Activated T-helper 1 cell treated with anti-CD3 and anti-CD28 coated beads, Interleukin-12 subunit alpha, Interleukin-12 subunit beta, Interleukin-2, Interleukin-4 antibody, amounts not matched to agents 30 ng/mL and 10 ng/mL and 1 ng/mL, durations not matched to agents 14 hours and 24 hours and 36 hours (primary cell): ENCODE data around the gene ZBED2. TPM values are rescaled to one million over a fixed set of nuclear protein-coding genes. Genes with fewer than 3 reads are reported as not detected.

ENCODE experiments used
- DNase-seq: peaks from one replicate; pipeline ENCODE4 v3.0.0; 2021; ENCODE audit warnings: low spot score
- H3K27ac Mint-ChIP-seq: one replicate; pipeline ENCODE4 v1.8.0; 2021; ENCODE audit warnings: mild to moderate bottlenecking, mixed read lengths
- H3K27me3 Mint-ChIP-seq: one replicate; pipeline ENCODE4 v1.8.0; 2022; ENCODE audit warnings: mild to moderate bottlenecking, moderate library complexity, mixed read lengths; ENCODE audit not compliant: insufficient read depth
- H3K36me3 Mint-ChIP-seq: one replicate; pipeline ENCODE4 v1.8.0; 2021; ENCODE audit warnings: low read depth, mixed read lengths
- H3K4me1 Mint-ChIP-seq: one replicate; pipeline ENCODE4 v1.8.0; 2021; ENCODE audit warnings: low read depth, mixed read lengths
- H3K4me3 Mint-ChIP-seq: one replicate; pipeline ENCODE4 v1.8.0; 2021; ENCODE audit warnings: mild to moderate bottlenecking, moderate library complexity, mixed read lengths
- H3K9me3 Mint-ChIP-seq: one replicate; pipeline ENCODE4 v1.8.0; 2021; ENCODE audit warnings: mixed read lengths
- intact Hi-C: fragments of 100-400 bp; cut with micrococcal nuclease; formaldehyde crosslinking; loops from one replicate; pipeline ENCODE4 v1.15.1; 2024
- total RNA-seq: library from RNA; stranded (reverse); gene quantifications from 2 replicates; pipeline ENCODE4 v1.2.3, GENCODE V29; 2022

Gene ZBED2
- total RNA-seq, 1 donor from 2014 or later: 812 TPM

- H3K36me3 Mint-ChIP-seq: peaks cover 47% of the 10 kb centered on the region
- peak overlapping the region; percentile 98 for H3K27ac Mint-ChIP-seq
- peak; percentile 61 for DNase-seq
- no peaks in the 10 kb centered on the region for H3K27me3 Mint-ChIP-seq
- H3K4me3 Mint-ChIP-seq: peak overlapping the region; percentile 70
- intact Hi-C loops: loop anchor here (1.0 to 5.0 kb wide), 7 partner anchors 12 to 279 kb away; partner anchors contain the start of genes CD96 and ZBED2
- H3K9me3 Mint-ChIP-seq: no peaks in the 10 kb centered on the region
- H3K4me1 Mint-ChIP-seq: peaks cover 84% of the 10 kb centered on the region
These were observed 21.4 kb upstream of the ZBED2 start for GRCh38 chr3:111616417-111617105.

GRCh38 chr3:111615880-111616279 lies 20.7 kb upstream of the ZBED2 start:
- Mint-ChIP-seq H3K9me3 (no peaks in the 10 kb centered on the region), H3K4me1 (peaks cover 91% of the 10 kb centered on the region), H3K36me3 (peaks cover 50% of the 10 kb centered on the region), H3K4me3 (peak overlapping the region; percentile 64), H3K27me3 (no peaks in the 10 kb centered on the region), H3K27ac (peak overlapping the region; percentile 98)
- no peak for DNase-seq
- intact Hi-C loops: loop anchor here (1.0 to 5.0 kb wide), 7 partner anchors 12 to 279 kb away; partner anchors contain the start of genes CD96 and ZBED2

GRCh38 chr3:111613294-111613693 lies 18.1 kb upstream of the ZBED2 start:
- H3K4me3 Mint-ChIP-seq: peak overlapping the region; percentile 46
- intact Hi-C loops: loop anchor here (5.0 kb wide), 4 partner anchors 301 to 949 kb away; partner anchors contain the start of genes ATG3, NECTIN3 and SLC35A5
- H3K27ac Mint-ChIP-seq: peak overlapping the region; percentile 98
- DNase-seq: no peak
- peaks cover 100% of the 10 kb centered on the region for H3K4me1 Mint-ChIP-seq
- H3K27me3 Mint-ChIP-seq: no peaks in the 10 kb centered on the region
- peaks cover 4% of the 10 kb centered on the region for H3K9me3 Mint-ChIP-seq
- H3K36me3 Mint-ChIP-seq: peaks cover 50% of the 10 kb centered on the region

GRCh38 chr3:111610612-111611054 lies 15.5 kb upstream of the ZBED2 start:
- Mint-ChIP-seq H3K27ac (peak overlapping the region; percentile 98), H3K9me3 (peaks cover 4% of the 10 kb centered on the region), H3K4me3 (peak overlapping the region; percentile 69), H3K36me3 (peaks cover 58% of the 10 kb centered on the region), H3K4me1 (peaks cover 98% of the 10 kb centered on the region), H3K27me3 (no peaks in the 10 kb centered on the region)
- no peak for DNase-seq
- intact Hi-C loops: loop anchor here (1.0 to 5.0 kb wide), 7 partner anchors 57 to 952 kb away; partner anchors contain the start of genes ATG3, CD96, NECTIN3 and SLC35A5

GRCh38 chr3:111610189-111610588 lies 15.0 kb upstream of the ZBED2 start:
- intact Hi-C loops: loop anchor here (1.0 to 5.0 kb wide), 7 partner anchors 57 to 952 kb away; partner anchors contain the start of genes ATG3, CD96, NECTIN3 and SLC35A5
- peaks cover 62% of the 10 kb centered on the region for H3K36me3 Mint-ChIP-seq
- DNase-seq: peak; percentile 61
- peak overlapping the region; percentile 69 for H3K4me3 Mint-ChIP-seq
- H3K9me3 Mint-ChIP-seq: peaks cover 4% of the 10 kb centered on the region
- no peaks in the 10 kb centered on the region for H3K27me3 Mint-ChIP-seq
- H3K27ac Mint-ChIP-seq: peak overlapping the region; percentile 98
- H3K4me1 Mint-ChIP-seq: peaks cover 98% of the 10 kb centered on the region

- Mint-ChIP-seq H3K4me1 (peaks cover 98% of the 10 kb centered on the region), H3K27me3 (no peaks in the 10 kb centered on the region), H3K4me3 (peak overlapping the region; percentile 69), H3K9me3 (peaks cover 4% of the 10 kb centered on the region), H3K36me3 (peaks cover 60% of the 10 kb centered on the region), H3K27ac (peak overlapping the region; percentile 98)
- intact Hi-C loops: loop anchor here (1.0 to 10.0 kb wide), 11 partner anchors 58 to 1365 kb away; partner anchors contain the start of genes ATG3, BTLA, CD200R1 and CD96
- no peak for DNase-seq
These were observed 14.6 kb upstream of the ZBED2 start for GRCh38 chr3:111609700-111610099.

GRCh38 chr3:111608383-111608782 lies 13.2 kb upstream of the ZBED2 start:
- Mint-ChIP-seq H3K27ac (peak overlapping the region; percentile 98), H3K4me1 (peaks cover 98% of the 10 kb centered on the region), H3K27me3 (no peaks in the 10 kb centered on the region), H3K4me3 (peak overlapping the region; percentile 60), H3K36me3 (peaks cover 59% of the 10 kb centered on the region), H3K9me3 (peaks cover 4% of the 10 kb centered on the region)
- DNase-seq: no peak
- intact Hi-C loops: loop anchor here (5.0 to 10.0 kb wide), 4 partner anchors 796 to 1366 kb away; partner anchors contain the start of genes BTLA and CD200R1

GRCh38 chr3:111607240-111607920 lies 12.2 kb upstream of the ZBED2 start:
- peak overlapping the region; percentile 60 for H3K4me3 Mint-ChIP-seq
- peaks cover 98% of the 10 kb centered on the region for H3K4me1 Mint-ChIP-seq
- no peaks in the 10 kb centered on the region for H3K27me3 Mint-ChIP-seq
- peaks cover 4% of the 10 kb centered on the region for H3K9me3 Mint-ChIP-seq
- H3K36me3 Mint-ChIP-seq: peaks cover 57% of the 10 kb centered on the region
- no peak for DNase-seq
- H3K27ac Mint-ChIP-seq: peak overlapping the region; percentile 98
- intact Hi-C loops: loop anchor here (5.0 to 10.0 kb wide), 4 partner anchors 795 to 1367 kb away; partner anchors contain the start of genes BTLA and CD200R1

GRCh38 chr3:111605493-111605892 lies 10.3 kb upstream of the ZBED2 start:
- no peaks in the 10 kb centered on the region for H3K27me3 Mint-ChIP-seq
- no peak for DNase-seq
- peaks cover 55% of the 10 kb centered on the region for H3K36me3 Mint-ChIP-seq
- intact Hi-C loops: loop anchor here (2.0 to 10.0 kb wide), 6 partner anchors 59 to 1369 kb away; partner anchors contain the start of genes ABHD10, BTLA and CD200R1
- peak overlapping the region; percentile 60 for H3K4me3 Mint-ChIP-seq
- peaks cover 88% of the 10 kb centered on the region for H3K4me1 Mint-ChIP-seq
- H3K27ac Mint-ChIP-seq: peak overlapping the region; percentile 99
- H3K9me3 Mint-ChIP-seq: peaks cover 4% of the 10 kb centered on the region

GRCh38 chr3:111605018-111605417 lies 9.9 kb upstream of the ZBED2 start:
- peaks cover 4% of the 10 kb centered on the region for H3K9me3 Mint-ChIP-seq
- H3K27me3 Mint-ChIP-seq: no peaks in the 10 kb centered on the region
- peaks cover 56% of the 10 kb centered on the region for H3K36me3 Mint-ChIP-seq
- H3K4me3 Mint-ChIP-seq: peak overlapping the region; percentile 60
- peaks cover 88% of the 10 kb centered on the region for H3K4me1 Mint-ChIP-seq
- intact Hi-C loops: loop anchor here (2.0 to 10.0 kb wide), 6 partner anchors 58 to 1370 kb away; partner anchors contain the start of genes ABHD10, BTLA and CD200R1
- DNase-seq: no peak
- H3K27ac Mint-ChIP-seq: peak overlapping the region; percentile 99

GRCh38 chr3:111604119-111604518 lies 9.0 kb upstream of the ZBED2 start:
- H3K4me1 Mint-ChIP-seq: peaks cover 84% of the 10 kb centered on the region
- H3K27me3 Mint-ChIP-seq: no peaks in the 10 kb centered on the region
- DNase-seq: no peak
- intact Hi-C loops: loop anchor here (1.0 to 10.0 kb wide), 8 partner anchors 8 to 1371 kb away; partner anchors contain the start of genes ABHD10, BTLA and CD200R1
- H3K36me3 Mint-ChIP-seq: peaks cover 60% of the 10 kb centered on the region
- H3K27ac Mint-ChIP-seq: peak overlapping the region; percentile 99
- H3K4me3 Mint-ChIP-seq: peak overlapping the region; percentile 53
- H3K9me3 Mint-ChIP-seq: peaks cover 3% of the 10 kb centered on the region

- no peak for DNase-seq
- Mint-ChIP-seq H3K36me3 (peaks cover 57% of the 10 kb centered on the region), H3K4me3 (peak overlapping the region; percentile 24)
These were observed 8.5 kb upstream of the ZBED2 start for GRCh38 chr3:111603679-111604078.

More at GRCh38 chr3:111603679-111604078, 8.5 kb upstream of the ZBED2 start:
- no peaks in the 10 kb centered on the region for H3K27me3 Mint-ChIP-seq
- H3K4me1 Mint-ChIP-seq: peaks cover 79% of the 10 kb centered on the region
- intact Hi-C loops: loop anchor here (1.0 to 10.0 kb wide), 8 partner anchors 7 to 1371 kb away; partner anchors contain the start of genes ABHD10, BTLA and CD200R1
- H3K9me3 Mint-ChIP-seq: no peaks in the 10 kb centered on the region
- peak overlapping the region; percentile 99 for H3K27ac Mint-ChIP-seq
